ENCODE results near the gene ZKSCAN5.

ZKSCAN5 gene

DNA sequence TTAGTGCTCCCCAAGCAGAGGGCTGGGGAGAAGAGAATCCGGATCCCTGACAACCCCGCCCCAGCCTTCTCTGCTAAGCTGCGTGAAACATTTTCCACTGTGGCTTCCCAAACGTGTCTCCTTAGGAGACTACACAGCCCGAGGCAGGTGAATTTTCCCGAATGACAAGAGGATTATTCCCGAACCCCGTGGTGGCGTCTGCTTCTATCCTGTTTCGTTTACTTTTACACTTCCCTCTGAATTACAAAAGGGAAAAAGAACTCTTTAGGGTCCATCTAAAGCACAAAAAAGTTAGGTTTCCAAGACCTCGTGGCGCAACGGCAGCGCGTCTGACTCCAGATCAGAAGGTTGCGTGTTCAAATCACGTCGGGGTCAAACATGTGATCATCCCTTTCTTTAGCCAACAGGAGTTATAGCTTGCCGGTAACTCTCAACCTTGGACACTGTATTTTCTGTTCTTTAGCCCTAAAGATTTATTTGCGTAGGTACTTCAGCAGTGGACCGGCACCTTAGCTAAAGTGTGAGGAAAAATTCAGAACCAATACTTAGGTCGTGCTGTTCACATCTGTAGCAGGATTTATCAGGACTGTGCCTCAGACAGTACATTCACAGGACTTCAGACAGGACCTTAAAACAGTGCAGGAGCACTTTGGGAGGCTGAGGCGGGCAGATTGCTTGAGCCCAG is 34.9 kb upstream of the ZKSCAN5 start:
- TF ChIP-seq TAF1 (IDR thresholded peaks at IDR 0.05; ENCODE audit: borderline replicate concordance, insufficient read depth, low read length) (no peak), SIN3A (IDR thresholded peaks at IDR 0.05; ENCODE audit: borderline replicate concordance, insufficient read depth, low read length) (no peak), FOXP2 (optimal IDR thresholded peaks at IDR 0.05; ENCODE audit: borderline replicate concordance, extremely low read depth, extremely low read length, insufficient read depth) (no peak), POLR2AphosphoS5 (IDR thresholded peaks at IDR 0.05; ENCODE audit: low read depth, low read length) (no peak), REST (IDR thresholded peaks at IDR 0.05; ENCODE audit: insufficient read depth in 1 of 2, low read depth in 2 of 2, low read length in 2 of 2) (no peak)

DNA sequence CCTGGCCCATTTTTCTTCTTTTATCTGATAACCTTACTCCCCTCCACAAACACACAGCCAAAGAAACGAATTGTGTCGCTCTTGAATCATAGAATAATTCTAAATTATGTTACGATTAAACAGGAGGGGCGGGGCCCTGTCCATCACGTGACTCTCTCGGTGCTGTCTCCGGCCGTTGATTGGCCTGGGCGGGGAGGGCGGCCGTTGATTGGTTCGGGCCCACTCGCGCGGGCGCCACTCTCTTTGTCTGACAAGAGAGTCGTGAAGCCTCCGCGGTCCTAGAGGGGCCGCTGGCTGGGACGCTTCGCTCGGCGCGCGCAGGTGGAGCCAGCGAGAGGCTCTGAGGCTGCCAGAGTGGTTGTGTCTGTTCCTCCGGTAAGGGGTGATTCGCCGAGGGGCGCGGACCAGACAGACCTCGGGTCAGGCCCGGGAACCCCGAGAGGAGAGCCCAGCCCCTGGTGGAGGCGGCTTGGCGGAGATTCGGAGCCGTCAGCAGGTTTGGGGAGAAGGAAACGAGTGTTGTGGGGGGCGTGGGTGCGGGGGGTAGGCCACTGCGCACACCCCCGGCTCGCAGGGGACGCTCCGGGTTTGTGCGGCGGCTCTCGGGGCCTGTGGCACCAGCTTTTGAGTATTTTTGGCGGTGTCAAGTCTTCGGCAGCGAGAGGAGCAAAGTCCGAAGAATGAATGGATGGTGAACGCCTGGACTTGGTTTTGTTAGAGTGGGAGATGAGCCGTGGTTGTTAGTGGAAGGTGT is 31.7 kb upstream of the ZKSCAN5 start, which contains the start of gene ZNF789:
TSS of gene ZNF789 (plus strand) at position 330 of the 754 bp plus-strand sequence. CDS start 3,567 bp downstream, outside the sequence.
- TF ChIP-seq TAF1 (IDR thresholded peaks at IDR 0.05; ENCODE audit: borderline replicate concordance, insufficient read depth, low read length) (peak; percentile 80; the same call in 1 of the 2 replicates), FOXP2 (optimal IDR thresholded peaks at IDR 0.05; ENCODE audit: borderline replicate concordance, extremely low read depth, extremely low read length, insufficient read depth) (peak; percentile 69), REST (IDR thresholded peaks at IDR 0.05; ENCODE audit: insufficient read depth in 1 of 2, low read depth in 2 of 2, low read length in 2 of 2) (no peak), SIN3A (IDR thresholded peaks at IDR 0.05; ENCODE audit: borderline replicate concordance, insufficient read depth, low read length) (peak; percentile 69; the same call in 1 of the 2 replicates), POLR2AphosphoS5 (IDR thresholded peaks at IDR 0.05; ENCODE audit: low read depth, low read length) (peak; percentile 45; the same call in 1 of the 2 replicates)

GRCh38 chr7:99473315-99473596 is 31.2 kb upstream of the ZKSCAN5 start:
- TF ChIP-seq REST (IDR thresholded peaks at IDR 0.05; ENCODE audit: insufficient read depth in 1 of 2, low read depth in 2 of 2, low read length in 2 of 2) (no peak), TAF1 (IDR thresholded peaks at IDR 0.05; ENCODE audit: borderline replicate concordance, insufficient read depth, low read length) (no peak), POLR2AphosphoS5 (IDR thresholded peaks at IDR 0.05; ENCODE audit: low read depth, low read length) (no peak), SIN3A (IDR thresholded peaks at IDR 0.05; ENCODE audit: borderline replicate concordance, insufficient read depth, low read length) (no peak), FOXP2 (optimal IDR thresholded peaks at IDR 0.05; ENCODE audit: borderline replicate concordance, extremely low read depth, extremely low read length, insufficient read depth) (no peak)

DNA sequence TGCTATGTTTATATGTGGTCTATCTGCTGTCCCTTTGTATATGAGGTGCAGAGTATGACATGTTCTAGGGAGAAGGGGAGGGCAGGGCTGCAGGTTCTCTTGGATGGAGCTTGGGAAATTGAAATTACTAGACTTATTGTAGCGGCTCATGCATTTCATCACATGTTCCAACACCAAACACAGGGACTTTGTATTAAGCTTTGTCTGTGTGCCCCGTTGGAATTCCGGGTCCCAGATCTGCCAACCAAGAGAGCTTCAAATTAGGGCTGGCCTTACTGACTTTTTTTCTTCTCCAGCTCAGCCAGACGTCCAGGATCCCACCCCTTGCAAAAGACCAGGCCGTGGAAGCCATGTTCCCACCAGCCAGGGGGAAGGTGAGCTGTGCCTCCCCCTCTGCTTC is 28.4 kb upstream of the ZKSCAN5 start:
- no peak for TF ChIP-seq TAF1 (IDR thresholded peaks at IDR 0.05; ENCODE audit: borderline replicate concordance, insufficient read depth, low read length)
- no peak for TF ChIP-seq FOXP2 (optimal IDR thresholded peaks at IDR 0.05; ENCODE audit: borderline replicate concordance, extremely low read depth, extremely low read length, insufficient read depth)
- no peak for TF ChIP-seq SIN3A (IDR thresholded peaks at IDR 0.05; ENCODE audit: borderline replicate concordance, insufficient read depth, low read length)
- TF ChIP-seq REST (IDR thresholded peaks at IDR 0.05; ENCODE audit: insufficient read depth in 1 of 2, low read depth in 2 of 2, low read length in 2 of 2), result no peak
- TF ChIP-seq POLR2AphosphoS5 (IDR thresholded peaks at IDR 0.05; ENCODE audit: low read depth, low read length), result no peak
